Left lung (tissue), 10 donors: ENCODE results near the gene ASIC1. TPM values are rescaled to one million over a fixed set of nuclear protein-coding genes. Genes with fewer than 3 reads are reported as not detected.

Source experiments
- ATAC-seq: fragments of 200-7000 bp; cut with Tn5 transposase; one replicate; pipeline ENCODE4 v1.9.1; 2020; ENCODE audit warnings: moderate library complexity
- DNase-seq, 4 donors: peaks; one replicate each; pipeline ENCODE4 v3.0.0-alpha.2; 2013 to 2020
- H3K27ac ChIP-seq, 2 donors: fragments of 200-600 bp; sonication (generic) in 1 of 2; one replicate each; pipeline versions ENCODE4 v1.5.0 to v1.8.0; 2020 to 2021
- H3K27me3 ChIP-seq, 2 donors: fragments of 200-600 bp; sonication (generic) in 1 of 2; one replicate each; pipeline versions ENCODE4 v1.5.0 to v1.8.0; 2020 to 2021
- H3K36me3 ChIP-seq, 2 donors: fragments of 200-600 bp; sonication (generic) in 1 of 2; one replicate each; pipeline versions ENCODE4 v1.5.0 to v1.8.0; 2020 to 2021
- H3K4me1 ChIP-seq, 2 donors: fragments of 200-600 bp; one replicate each; pipeline ENCODE4 v1.8.0; 2021
- H3K4me3 ChIP-seq, 2 donors: fragments of 200-600 bp; sonication (generic) in 1 of 2; one replicate each; pipeline versions ENCODE4 v1.5.0 to v1.8.0; 2020 to 2021; ENCODE audit warnings: mild to moderate bottlenecking in 1 of 2
- H3K9me3 ChIP-seq, 2 donors: fragments of 200-600 bp; sonication (generic) in 1 of 2; one replicate each; pipeline versions ENCODE4 v1.5.0 to v1.8.0; 2020 to 2021
- CTCF ChIP-seq, 2 donors: fragments of 200-600 bp; sonication (generic) in 1 of 2; IDR thresholded peaks; one replicate each; pipeline versions ENCODE4 v1.5.0 to v1.8.0; 2021; ENCODE audit warnings: antibody characterized with exemption in 2 of 2
- intact Hi-C, 2 donors: fragments of 100-400 bp; cut with DNase I; formaldehyde crosslinking; loops; one replicate each; pipeline versions ENCODE4 v1.11.2 to v1.14.2; 2022
- polyA plus RNA-seq, 6 donors: library from polyadenylated mRNA; unstranded; fragments of 120-200 nt; gene quantifications; one replicate each; pipeline ENCODE4 v1.2.1, GENCODE V29; 2013; ENCODE audit not compliant: insufficient read length in 6 of 6
- total RNA-seq, 2 donors: library from RNA; stranded (reverse); fragmentation: NEBNext Ultra II Directional; extraction: Animal tissue kit (Norgen Biotek cat#: 25700); gene quantifications; one replicate each; pipeline ENCODE4 v1.2.1, GENCODE V29; 2021
- donor health status: DM: no; HTN: yes; CAD: no.
- donor health status: DM: no; HTN: no; CAD: no.

The ASIC1 gene
- total and polyA plus RNA-seq, 8 donors = 2.1 to 15.4 (median 8.7) TPM

DNA sequence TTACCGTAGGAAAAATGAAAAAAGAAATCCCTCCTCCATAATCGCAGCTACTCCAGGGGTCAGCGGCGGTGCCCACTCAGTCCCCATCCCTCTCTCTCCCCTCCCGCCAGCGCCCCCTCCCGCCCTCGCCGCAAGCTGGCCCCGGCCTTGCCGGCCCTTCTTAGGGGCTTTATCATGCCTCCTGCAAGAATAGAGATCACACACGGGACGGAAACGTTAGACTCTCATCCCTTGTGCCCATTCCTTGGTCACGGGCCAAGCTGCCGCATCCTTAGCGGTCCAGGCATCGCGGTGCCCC, 53.9 kb downstream of the ASIC1 start:
- no peak for TF ChIP-seq CTCF (IDR thresholded peaks at IDR 0.05)
- Histone ChIP-seq H3K27ac (peak overlapping the region; percentile 89 to 98), H3K4me1 (peaks cover 22 to 40% of the 10 kb centered on the region in 2 donors), H3K9me3 (no peaks in the 10 kb centered on the region), H3K4me3 (peak overlapping the region in 1 of 2 donors; percentile 94), H3K27me3 (no peaks in the 10 kb centered on the region), H3K36me3 (peaks cover 0 to 8% of the 10 kb centered on the region in 2 donors)
- no peak for ATAC-seq
- intact Hi-C loops = no loop called here
- no peak for DNase-seq

GRCh38 chr12:50111693-50112455, 54.5 kb downstream of the ASIC1 start, which contains the start of gene COX14:
Gene COX14, plus strand, starts transcription at chr12:50112236. Its CDS starts 7,808 bp downstream, at chr12:50120044.
- Histone ChIP-seq H3K27me3 (no peaks in the 10 kb centered on the region), H3K4me3 (peak within 1 kb of the TSS; percentile 94 to 97), H3K9me3 (no peaks in the 10 kb centered on the region), H3K36me3 (peaks cover 0 to 8% of the 10 kb centered on the region in 2 donors), H3K4me1 (peaks cover 22 to 45% of the 10 kb centered on the region in 2 donors), H3K27ac (peak within 1 kb of the TSS; percentile 96 to 98)
- ATAC-seq = peak; percentile 88
- peak; percentile 98 to 100 (median 99) for DNase-seq
- TF ChIP-seq CTCF (IDR thresholded peaks at IDR 0.05) = peak; percentile 88 to 91
- intact Hi-C loops = no loop called here

DNA sequence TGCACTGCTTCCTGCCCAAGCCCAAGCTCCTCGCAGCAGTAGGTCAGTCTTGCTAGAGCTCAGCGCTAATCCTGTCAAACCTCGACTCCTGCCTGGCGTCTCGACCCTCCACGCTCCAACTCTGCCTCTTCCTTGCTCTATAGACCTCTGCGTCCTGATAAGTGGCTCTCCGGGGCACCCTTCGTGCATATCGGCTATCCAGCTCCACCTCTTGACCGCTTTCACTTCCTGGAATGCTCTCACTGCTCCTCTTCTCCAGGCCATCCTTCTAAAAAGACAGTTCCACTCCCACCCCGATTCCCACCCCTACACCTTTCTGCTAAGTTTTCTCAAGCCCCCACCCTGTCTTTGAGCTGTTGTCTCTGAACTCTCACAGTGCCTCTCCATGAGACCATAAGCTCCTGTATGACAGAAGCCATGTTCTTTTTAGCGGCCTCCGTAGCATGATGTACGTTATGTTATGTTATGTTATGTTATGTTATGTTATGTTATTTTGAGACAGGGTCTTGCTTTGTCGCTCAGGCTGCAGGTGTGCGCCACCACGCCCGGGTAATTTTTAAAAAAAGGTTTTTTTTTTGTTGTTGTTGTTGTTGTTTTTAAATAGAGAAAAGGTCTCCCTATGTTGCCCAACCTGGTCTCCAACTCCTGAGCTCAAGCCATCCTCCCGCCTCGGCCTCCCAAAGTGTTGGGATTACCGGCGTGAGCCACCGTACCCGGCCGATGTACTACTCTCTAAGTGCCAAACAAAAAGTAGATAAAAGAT, 55.2 kb downstream of the ASIC1 start:
- TF ChIP-seq CTCF (IDR thresholded peaks at IDR 0.05) = no peak
- Histone ChIP-seq H3K27me3 (no peaks in the 10 kb centered on the region), H3K9me3 (no peaks in the 10 kb centered on the region), H3K27ac (peak overlapping the region; percentile 96 to 98), H3K4me3 (peak overlapping the region; percentile 94 to 97), H3K4me1 (peaks cover 22 to 45% of the 10 kb centered on the region in 2 donors), H3K36me3 (peaks cover 0 to 8% of the 10 kb centered on the region in 2 donors)
- intact Hi-C loops = no loop called here
- DNase-seq = peak in 1 of 4 donors; percentile 54
- ATAC-seq = peak; percentile 9

DNA sequence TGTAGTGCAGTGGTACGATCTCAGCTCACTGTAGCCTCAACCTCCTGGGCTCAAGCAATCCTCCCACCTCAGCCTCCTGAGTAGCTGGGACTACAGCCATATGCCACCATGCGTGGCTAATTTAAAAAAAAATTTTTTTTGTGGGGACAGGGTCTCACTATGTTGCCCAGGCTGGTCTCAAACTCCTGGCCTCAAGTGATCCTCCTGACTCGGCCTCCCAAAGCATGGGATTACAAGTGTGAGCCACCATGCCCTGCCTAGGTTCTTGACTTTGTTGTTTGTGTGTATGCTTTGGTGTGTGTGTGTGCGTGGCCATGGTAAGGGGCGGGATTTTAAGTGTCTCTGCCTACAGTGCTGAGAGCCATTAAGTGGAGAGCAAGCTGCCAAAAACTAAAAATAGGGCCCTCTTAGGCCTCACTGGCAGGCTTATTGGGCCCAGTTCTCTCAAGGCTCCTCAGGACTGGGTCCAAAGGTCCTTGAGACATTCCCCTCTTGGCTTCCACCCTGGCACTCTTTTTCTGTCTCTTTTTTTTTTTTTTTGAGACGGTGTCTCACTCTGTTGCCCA, 59.7 kb downstream of the ASIC1 start:
- Histone ChIP-seq H3K9me3 (no peaks in the 10 kb centered on the region), H3K36me3 (peaks cover 0 to 37% of the 10 kb centered on the region in 2 donors), H3K27ac (no peak overlapping the region), H3K4me1 (peaks cover 3 to 28% of the 10 kb centered on the region in 2 donors), H3K27me3 (no peaks in the 10 kb centered on the region), H3K4me3 (no peak overlapping the region)
- DNase-seq (peak in 1 of 4 donors; percentile 69), ATAC-seq (peak; percentile 70)
- intact Hi-C loops = no loop called here
- no peak for TF ChIP-seq CTCF (IDR thresholded peaks at IDR 0.05)

DNA sequence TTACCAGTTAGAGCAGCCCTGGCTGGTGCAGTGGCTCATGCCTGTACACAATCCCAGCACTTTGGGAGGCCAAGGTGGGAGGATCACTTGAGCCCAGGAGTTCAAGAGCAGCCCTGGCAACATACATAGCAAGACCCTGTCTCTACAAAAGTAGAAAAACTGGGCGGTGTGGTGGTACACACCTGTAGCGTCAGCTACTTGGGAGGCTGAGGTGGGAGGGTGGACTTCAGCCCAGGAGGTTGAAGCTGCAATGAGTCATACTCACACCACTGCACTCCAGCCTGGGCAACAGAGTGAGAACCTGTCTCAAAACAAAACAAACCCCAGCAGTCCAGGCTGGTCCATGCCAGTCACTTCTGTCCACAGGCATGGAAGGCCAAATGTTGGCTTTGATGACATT, 62.0 kb downstream of the ASIC1 start:
- H3K9me3 ChIP-seq = no peaks in the 10 kb centered on the region
- ATAC-seq (no peak), DNase-seq (no peak)
- H3K4me3 ChIP-seq = no peak overlapping the region
- no peaks in the 10 kb centered on the region for H3K27me3 ChIP-seq
- H3K4me1 ChIP-seq = peaks cover under 1 to 11% of the 10 kb centered on the region in 2 donors
- no peak overlapping the region for H3K27ac ChIP-seq
- intact Hi-C loops = no loop called here
- peaks cover 0 to 60% of the 10 kb centered on the region in 2 donors for H3K36me3 ChIP-seq
- no peak for TF ChIP-seq CTCF (IDR thresholded peaks at IDR 0.05)
